IgD-negative memory B cell (primary cell): ENCODE results near the gene DCDC1. TPM values are rescaled to one million over a fixed set of nuclear protein-coding genes. Genes with fewer than 3 reads are reported as not detected.
A peak's percentile ranks its signal among the peaks of the same experiment; 100 is the strongest.
"Not testable (repeated sequence)": the region's sequence is repeated elsewhere in the genome, so short reads cannot be mapped to it uniquely, and the experiment has no call there.

Source experiments
- H3K27ac Mint-ChIP-seq, 3 donors: one replicate each; pipeline ENCODE4 v1.8.0; 2020 to 2022; ENCODE audit warnings: mild to moderate bottlenecking in 3 of 3, mixed read lengths in 3 of 3, moderate library complexity in 1 of 3
- H3K27me3 Mint-ChIP-seq: one replicate; pipeline ENCODE4 v1.8.0; 2021; ENCODE audit warnings: mixed read lengths
- H3K36me3 Mint-ChIP-seq: one replicate; pipeline ENCODE4 v1.8.0; 2020; ENCODE audit warnings: mild to moderate bottlenecking, mixed read lengths
- H3K4me1 Mint-ChIP-seq, 3 donors: one replicate each; pipeline ENCODE4 v1.8.0; 2020 to 2022; ENCODE audit warnings: mixed read lengths in 3 of 3, mild to moderate bottlenecking in 1 of 3
- H3K4me3 Mint-ChIP-seq, 4 donors: one replicate each; pipeline ENCODE4 v1.8.0; 2020 to 2022; ENCODE audit warnings: mild to moderate bottlenecking in 4 of 4, mixed read lengths in 4 of 4, moderate library complexity in 3 of 4
- H3K9me3 Mint-ChIP-seq, 3 donors: one replicate each; pipeline ENCODE4 v1.8.0; 2020 to 2021; ENCODE audit warnings: mixed read lengths in 3 of 3, mild to moderate bottlenecking in 1 of 3
- polyA plus RNA-seq: library from polyadenylated mRNA; unstranded; fragments of 300-500 nt; fragmentation: Illumina TruSeq; gene quantifications from one replicate; pipeline ENCODE4 v1.2.3, GENCODE V29; 2021

Gene DCDC1
- polyA plus RNA-seq, 1 donor from 2014 or later: not detected

- Mint-ChIP-seq H3K27ac (no peak overlapping the region), H3K4me3 (no peak overlapping the region)
Measured at GRCh38 chr11:31355817-31356216, 13.7 kb downstream of the DCDC1 start.

GRCh38 chr11:31355131-31355530 is 14.4 kb downstream of the DCDC1 start:
- Mint-ChIP-seq H3K36me3 (peaks cover 3% of the 10 kb centered on the region), H3K4me1 (no peaks in the 10 kb centered on the region), H3K27me3 (peaks cover 5% of the 10 kb centered on the region), H3K9me3 (no peaks in the 10 kb centered on the region), H3K27ac (no peak overlapping the region), H3K4me3 (no peak overlapping the region)

More at GRCh38 chr11:31355817-31356216, 13.7 kb downstream of the DCDC1 start:
- Mint-ChIP-seq H3K36me3 (peaks cover 3% of the 10 kb centered on the region), H3K27me3 (peaks cover 5% of the 10 kb centered on the region), H3K9me3 (no peaks in the 10 kb centered on the region), H3K4me1 (no peaks in the 10 kb centered on the region)

- no peak overlapping the region for H3K27ac Mint-ChIP-seq
- H3K4me3 Mint-ChIP-seq: no peak overlapping the region
- no peaks in the 10 kb centered on the region for H3K4me1 Mint-ChIP-seq
- H3K36me3 Mint-ChIP-seq: peaks cover 3% of the 10 kb centered on the region
- H3K9me3 Mint-ChIP-seq: no peaks in the 10 kb centered on the region
- H3K27me3 Mint-ChIP-seq: peaks cover 5% of the 10 kb centered on the region
Measured at GRCh38 chr11:31351168-31351567, 18.4 kb downstream of the DCDC1 start.

- H3K4me3 Mint-ChIP-seq: no peak overlapping the region
- H3K27ac Mint-ChIP-seq: no peak overlapping the region
- H3K9me3 Mint-ChIP-seq: no peaks in the 10 kb centered on the region
- peaks cover 0 to 1% (median 0%) of the 10 kb centered on the region in 3 donors for H3K4me1 Mint-ChIP-seq
- H3K36me3 Mint-ChIP-seq: no peaks in the 10 kb centered on the region
- peaks cover 3% of the 10 kb centered on the region for H3K27me3 Mint-ChIP-seq
Measured at GRCh38 chr11:31340903-31341572, 28.5 kb downstream of the DCDC1 start.

GRCh38 chr11:31337806-31338205 is 31.7 kb downstream of the DCDC1 start:
- Mint-ChIP-seq H3K9me3 (peaks cover 0 to 5% (median 4%) of the 10 kb centered on the region in 3 donors), H3K4me3 (no peak overlapping the region), H3K27ac (no peak overlapping the region), H3K27me3 (peaks cover 8% of the 10 kb centered on the region), H3K4me1 (no peaks in the 10 kb centered on the region), H3K36me3 (no peaks in the 10 kb centered on the region)

- Mint-ChIP-seq H3K4me1 (peaks cover 0 to 6% (median 5%) of the 10 kb centered on the region in 3 donors), H3K4me3 (no peak overlapping the region), H3K9me3 (peaks cover under 1 to 9% (median 5%) of the 10 kb centered on the region in 3 donors), H3K36me3 (peaks cover 3% of the 10 kb centered on the region), H3K27me3 (peaks cover 3% of the 10 kb centered on the region), H3K27ac (no peak overlapping the region)
Measured at GRCh38 chr11:31328697-31329096, 40.8 kb downstream of the DCDC1 start.

GRCh38 chr11:31327417-31327816 is 42.1 kb downstream of the DCDC1 start:
- Mint-ChIP-seq H3K4me1 (peaks cover 0 to 6% (median 5%) of the 10 kb centered on the region in 3 donors), H3K36me3 (peaks cover 3% of the 10 kb centered on the region), H3K27ac (no peak overlapping the region), H3K9me3 (peaks cover 0 to 8% (median 5%) of the 10 kb centered on the region in 3 donors), H3K27me3 (peaks cover 1% of the 10 kb centered on the region), H3K4me3 (peak overlapping the region in 2 of 4 donors; percentile 52 to 74)

- peaks cover 0 to 6% (median 5%) of the 10 kb centered on the region in 3 donors for H3K4me1 Mint-ChIP-seq
- peaks cover 0 to 6% (median 5%) of the 10 kb centered on the region in 3 donors for H3K9me3 Mint-ChIP-seq
- peak overlapping the region in 1 of 4 donors; percentile 52 for H3K4me3 Mint-ChIP-seq
Measured at GRCh38 chr11:31326470-31327148, 42.9 kb downstream of the DCDC1 start.

GRCh38 chr11:31325160-31325559 is 44.4 kb downstream of the DCDC1 start:
- Mint-ChIP-seq H3K27ac (no peak overlapping the region), H3K4me1 (peaks cover 0 to 6% (median 5%) of the 10 kb centered on the region in 3 donors), H3K27me3 (no peaks in the 10 kb centered on the region), H3K4me3 (no peak overlapping the region), H3K9me3 (no peaks in the 10 kb centered on the region), H3K36me3 (peaks cover 3% of the 10 kb centered on the region)

More at GRCh38 chr11:31326470-31327148, 42.9 kb downstream of the DCDC1 start:
- Mint-ChIP-seq H3K27me3 (no peaks in the 10 kb centered on the region), H3K27ac (no peak overlapping the region), H3K36me3 (peaks cover 3% of the 10 kb centered on the region)

GRCh38 chr11:31323145-31323544 is 46.4 kb downstream of the DCDC1 start:
- no peak overlapping the region for H3K4me3 Mint-ChIP-seq
- H3K9me3 Mint-ChIP-seq: no peaks in the 10 kb centered on the region
- no peak overlapping the region for H3K27ac Mint-ChIP-seq
- peaks cover 3% of the 10 kb centered on the region for H3K36me3 Mint-ChIP-seq
- peaks cover 0 to 6% (median 5%) of the 10 kb centered on the region in 3 donors for H3K4me1 Mint-ChIP-seq
- H3K27me3 Mint-ChIP-seq: no peaks in the 10 kb centered on the region

GRCh38 chr11:31321494-31321893 is 48.0 kb downstream of the DCDC1 start:
- not testable (repeated sequence) for H3K4me1 Mint-ChIP-seq, H3K4me3 Mint-ChIP-seq, H3K27ac Mint-ChIP-seq, H3K27me3 Mint-ChIP-seq, H3K36me3 Mint-ChIP-seq, H3K9me3 Mint-ChIP-seq

- Mint-ChIP-seq H3K4me3 (no peak overlapping the region), H3K4me1 (no peaks in the 10 kb centered on the region), H3K27ac (no peak overlapping the region), H3K36me3 (no peaks in the 10 kb centered on the region), H3K9me3 (no peaks in the 10 kb centered on the region), H3K27me3 (no peaks in the 10 kb centered on the region)
Measured at GRCh38 chr11:31303644-31304180, 65.8 kb downstream of the DCDC1 start.

GRCh38 chr11:31301549-31302510 is 67.7 kb downstream of the DCDC1 start:
- H3K27me3 Mint-ChIP-seq: no peaks in the 10 kb centered on the region
- H3K4me1 Mint-ChIP-seq: no peaks in the 10 kb centered on the region
- H3K27ac Mint-ChIP-seq: no peak overlapping the region
- H3K36me3 Mint-ChIP-seq: no peaks in the 10 kb centered on the region
- no peaks in the 10 kb centered on the region for H3K9me3 Mint-ChIP-seq
- no peak overlapping the region for H3K4me3 Mint-ChIP-seq

- H3K27ac Mint-ChIP-seq: no peak overlapping the region
- H3K36me3 Mint-ChIP-seq: no peaks in the 10 kb centered on the region
- no peaks in the 10 kb centered on the region for H3K4me1 Mint-ChIP-seq
- peaks cover 2% of the 10 kb centered on the region for H3K27me3 Mint-ChIP-seq
- H3K4me3 Mint-ChIP-seq: no peak overlapping the region
- no peaks in the 10 kb centered on the region for H3K9me3 Mint-ChIP-seq
Measured at GRCh38 chr11:31295308-31295707, 74.2 kb downstream of the DCDC1 start.

GRCh38 chr11:31273527-31273926 is 96.0 kb downstream of the DCDC1 start:
- not testable (repeated sequence) for H3K4me1 Mint-ChIP-seq, H3K4me3 Mint-ChIP-seq

More at GRCh38 chr11:31273527-31273926, 96.0 kb downstream of the DCDC1 start:
- not testable (repeated sequence) for H3K36me3 Mint-ChIP-seq, H3K27ac Mint-ChIP-seq, H3K27me3 Mint-ChIP-seq
- peaks cover 4 to 18% (median 12%) of the 10 kb centered on the region in 3 donors for H3K9me3 Mint-ChIP-seq
